ENCODE results near the gene IL12RB2. TPM values are rescaled to one million over a fixed set of nuclear protein-coding genes. Genes with fewer than 3 reads are reported as not detected.

The IL12RB2 gene
- total and polyA plus RNA-seq, 7 donors: 0.13 to 9.5 (median 3.3) TPM

DNA sequence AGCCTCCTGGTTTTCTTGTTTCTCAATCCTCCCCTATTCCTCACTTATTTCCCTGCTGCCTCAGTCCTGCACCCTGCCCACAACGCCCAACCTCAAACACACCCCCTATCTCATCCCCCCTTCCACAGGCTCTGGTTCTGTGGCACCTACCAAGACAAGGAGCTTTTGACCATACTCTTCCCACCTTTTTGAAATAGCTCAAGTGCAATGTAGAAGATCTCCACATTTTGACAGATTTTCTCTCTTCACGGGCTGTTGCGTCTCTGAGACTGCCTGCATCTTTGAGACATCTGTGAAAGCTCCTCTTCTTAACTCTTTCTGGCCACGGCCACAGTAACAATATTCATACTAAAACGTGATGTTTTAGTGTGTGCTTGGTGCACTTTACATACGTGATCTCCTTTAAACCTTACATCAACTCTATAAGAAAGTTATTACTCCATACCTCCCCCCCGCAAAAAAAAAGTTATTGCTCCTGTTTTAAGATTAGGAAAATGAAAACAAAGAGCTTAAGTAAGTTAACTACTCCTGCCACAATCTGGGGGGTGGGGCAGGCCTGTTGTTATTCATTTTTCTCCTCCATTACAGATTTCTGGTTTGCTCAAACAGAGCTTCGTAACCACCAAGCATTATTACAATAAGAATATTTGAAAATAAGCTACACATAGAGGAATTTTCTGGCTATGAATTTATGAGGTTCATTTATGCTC, 124.4 kb downstream of the IL12RB2 start:
- H3K27me3 ChIP-seq (ENCODE audit: insufficient read depth in 3 of 3, low read length in 2 of 3): no peaks in the 10 kb centered on the region
- intact Hi-C loops (cut with DNase I): no loop called here
- peak overlapping the region; percentile 89 for H3K4me3 ChIP-seq
- H3K4me1 ChIP-seq: peaks cover 37% of the 10 kb centered on the region
- H3K27ac ChIP-seq: peak overlapping the region; percentile 91
- WGBS, 3 donors: 61 to 71% (median 69%) methylated on average over 8 of the region's 8 CpGs
- H3K36me3 ChIP-seq (ENCODE audit: insufficient read depth in 1 of 2, low read depth in 1 of 2): peaks cover 0 to 2% of the 10 kb centered on the region in 2 donors
- ATAC-seq: no peak
- TF ChIP-seq, protein P1, sequence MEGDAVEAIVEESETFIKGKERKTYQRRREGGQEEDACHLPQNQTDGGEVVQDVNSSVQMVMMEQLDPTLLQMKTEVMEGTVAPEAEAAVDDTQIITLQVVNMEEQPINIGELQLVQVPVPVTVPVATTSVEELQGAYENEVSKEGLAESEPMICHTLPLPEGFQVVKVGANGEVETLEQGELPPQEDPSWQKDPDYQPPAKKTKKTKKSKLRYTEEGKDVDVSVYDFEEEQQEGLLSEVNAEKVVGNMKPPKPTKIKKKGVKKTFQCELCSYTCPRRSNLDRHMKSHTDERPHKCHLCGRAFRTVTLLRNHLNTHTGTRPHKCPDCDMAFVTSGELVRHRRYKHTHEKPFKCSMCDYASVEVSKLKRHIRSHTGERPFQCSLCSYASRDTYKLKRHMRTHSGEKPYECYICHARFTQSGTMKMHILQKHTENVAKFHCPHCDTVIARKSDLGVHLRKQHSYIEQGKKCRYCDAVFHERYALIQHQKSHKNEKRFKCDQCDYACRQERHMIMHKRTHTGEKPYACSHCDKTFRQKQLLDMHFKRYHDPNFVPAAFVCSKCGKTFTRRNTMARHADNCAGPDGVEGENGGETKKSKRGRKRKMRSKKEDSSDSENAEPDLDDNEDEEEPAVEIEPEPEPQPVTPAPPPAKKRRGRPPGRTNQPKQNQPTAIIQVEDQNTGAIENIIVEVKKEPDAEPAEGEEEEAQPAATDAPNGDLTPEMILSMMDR (IDR thresholded peaks at IDR 0.05): no peak
- DNase-seq: no peak
- H3K9me3 ChIP-seq: no peaks in the 10 kb centered on the region

DNA sequence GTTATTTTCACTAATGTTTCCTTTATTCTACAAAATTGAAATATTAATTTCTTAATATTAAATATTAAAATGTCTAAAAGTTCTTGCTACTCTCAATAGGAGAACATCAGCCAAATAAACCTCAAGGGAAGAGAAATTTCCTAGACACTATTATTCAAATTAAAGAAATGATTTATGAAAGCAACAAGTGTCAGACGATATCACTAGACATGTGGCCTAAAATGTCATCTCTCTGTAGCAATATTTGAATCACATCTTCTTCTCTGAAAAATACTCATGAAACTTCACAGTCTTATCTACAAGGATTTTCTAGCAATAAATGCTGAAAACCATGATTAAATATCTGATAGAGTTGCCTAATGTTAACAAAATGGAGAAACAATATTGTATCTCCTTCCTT, 125.1 kb downstream of the IL12RB2 start:
- Histone ChIP-seq H3K36me3 (ENCODE audit: insufficient read depth in 1 of 2, low read depth in 1 of 2) (peaks cover 0 to 2% of the 10 kb centered on the region in 2 donors), H3K4me3 (no peak overlapping the region), H3K9me3 (no peaks in the 10 kb centered on the region), H3K27me3 (ENCODE audit: insufficient read depth in 3 of 3, low read length in 2 of 3) (no peaks in the 10 kb centered on the region), H3K4me1 (peaks cover 32% of the 10 kb centered on the region), H3K27ac (peak overlapping the region; percentile 91)
- DNase-seq (no peak), ATAC-seq (no peak)
- intact Hi-C loops (cut with DNase I): no loop called here
- TF ChIP-seq, protein P1 (IDR thresholded peaks at IDR 0.05): no peak
- 10 to 31% (median 25%) methylated on average over 1 of the region's 1 CpG for WGBS, 3 donors

DNA sequence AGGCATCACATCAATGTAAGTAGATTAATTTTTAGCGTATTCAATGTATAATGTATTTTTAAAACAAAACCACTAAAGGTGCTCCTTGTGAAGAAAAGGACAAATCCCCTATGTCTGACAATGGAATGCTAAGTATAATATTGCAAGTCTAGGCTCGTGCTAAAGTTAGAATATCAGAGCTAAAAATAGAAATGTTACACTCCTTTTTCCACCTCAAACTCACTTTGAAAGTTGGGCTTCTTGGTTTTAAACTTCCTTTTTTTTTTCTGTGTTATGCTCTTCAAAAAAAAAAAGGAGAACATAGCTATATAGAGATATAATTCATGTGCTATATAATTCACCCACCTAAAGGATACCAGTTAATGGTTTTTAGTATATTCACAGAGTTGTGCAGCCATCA, 126.2 kb downstream of the IL12RB2 start:
- no peak for ATAC-seq
- no peak overlapping the region for H3K4me3 ChIP-seq
- H3K4me1 ChIP-seq: peaks cover 37% of the 10 kb centered on the region
- no peaks in the 10 kb centered on the region for H3K9me3 ChIP-seq
- TF ChIP-seq, protein P1 (IDR thresholded peaks at IDR 0.05): no peak
- 32 to 38% (median 33%) methylated on average over 2 of the region's 2 CpGs for WGBS, 3 donors
- intact Hi-C loops (cut with DNase I): loop anchor here in 1 of 2 donors (2.0 kb wide), 1 partner anchor 25 kb away; no protein-coding TSS in a partner anchor
- H3K27ac ChIP-seq: peak overlapping the region; percentile 91
- H3K36me3 ChIP-seq (ENCODE audit: insufficient read depth in 1 of 2, low read depth in 1 of 2): peaks cover 0 to 2% of the 10 kb centered on the region in 2 donors
- no peak for DNase-seq
- no peaks in the 10 kb centered on the region for H3K27me3 ChIP-seq (ENCODE audit: insufficient read depth in 3 of 3, low read length in 2 of 3)

DNA sequence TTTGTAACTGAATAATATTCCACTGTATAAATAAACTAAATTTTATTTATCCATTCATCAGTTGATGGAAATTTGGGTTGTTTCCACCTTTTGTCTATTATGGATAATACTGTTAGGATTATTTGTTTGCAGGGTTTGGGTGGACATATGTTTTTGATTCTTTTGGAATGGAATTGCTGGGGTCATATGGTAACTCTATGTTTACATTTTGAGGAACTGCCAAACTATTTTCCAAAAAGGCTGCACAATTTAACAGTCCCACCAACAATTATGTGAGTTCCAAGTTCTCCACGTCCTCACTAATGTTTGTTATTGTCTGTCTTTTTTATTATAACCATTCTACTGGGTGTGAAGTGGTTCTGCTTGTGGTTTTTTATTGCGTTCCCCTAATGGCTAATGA, 126.8 kb downstream of the IL12RB2 start:
- DNase-seq: no peak
- Histone ChIP-seq H3K27me3 (ENCODE audit: insufficient read depth in 3 of 3, low read length in 2 of 3) (no peaks in the 10 kb centered on the region), H3K27ac (peak overlapping the region; percentile 91), H3K4me1 (peaks cover 37% of the 10 kb centered on the region), H3K36me3 (ENCODE audit: insufficient read depth in 1 of 2, low read depth in 1 of 2) (no peaks in the 10 kb centered on the region), H3K9me3 (no peaks in the 10 kb centered on the region), H3K4me3 (no peak overlapping the region)
- 52 to 72% (median 65%) methylated on average over 2 of the region's 2 CpGs for WGBS, 3 donors
- TF ChIP-seq, protein P1 (IDR thresholded peaks at IDR 0.05): no peak
- intact Hi-C loops (cut with DNase I): loop anchor here in 1 of 2 donors (2.0 kb wide), 1 partner anchor 24 kb away; no protein-coding TSS in a partner anchor
- no peak for ATAC-seq
